GM12872 (cell line): ENCODE data around the gene MIPEP.

Source experiments
- CTCF ChIP-seq: IDR thresholded peaks from 3 replicates; pipeline ENCODE4 v1.5.1; 2011; ENCODE audit warnings: low read depth, mild to moderate bottlenecking, low read length, moderate library complexity; ENCODE audit not compliant: insufficient read depth

Gene MIPEP

GRCh38 chr13:23824371-23824770, 64.8 kb downstream of the MIPEP start:
- no peak for TF ChIP-seq CTCF

DNA sequence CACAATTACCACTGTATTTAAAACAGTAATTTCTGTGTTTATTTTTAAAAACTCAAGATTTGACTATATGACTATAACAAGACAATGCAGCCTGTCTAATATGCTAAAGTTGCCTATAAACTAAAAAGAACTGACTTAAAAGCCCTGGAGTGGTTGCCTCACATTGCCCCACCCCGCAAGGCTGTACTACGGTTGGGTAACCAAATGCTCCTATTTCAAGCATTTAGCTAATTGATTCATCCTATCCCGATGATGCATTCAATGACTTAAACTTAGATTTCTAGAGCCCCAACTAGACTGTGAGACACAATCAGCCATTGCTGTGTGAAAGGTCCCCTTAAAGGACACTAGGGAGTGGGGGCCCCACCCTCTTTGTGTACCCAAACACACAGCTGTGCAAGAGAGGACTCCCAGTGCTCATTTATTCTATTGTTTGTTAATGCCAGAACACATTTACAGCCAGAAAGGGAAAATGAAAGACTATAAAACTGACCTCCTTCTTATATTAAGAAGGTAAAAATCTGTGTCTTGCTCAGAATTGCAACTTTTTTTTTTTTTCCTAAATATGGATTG, 66.9 kb downstream of the MIPEP start:
- TF ChIP-seq CTCF: no peak

DNA sequence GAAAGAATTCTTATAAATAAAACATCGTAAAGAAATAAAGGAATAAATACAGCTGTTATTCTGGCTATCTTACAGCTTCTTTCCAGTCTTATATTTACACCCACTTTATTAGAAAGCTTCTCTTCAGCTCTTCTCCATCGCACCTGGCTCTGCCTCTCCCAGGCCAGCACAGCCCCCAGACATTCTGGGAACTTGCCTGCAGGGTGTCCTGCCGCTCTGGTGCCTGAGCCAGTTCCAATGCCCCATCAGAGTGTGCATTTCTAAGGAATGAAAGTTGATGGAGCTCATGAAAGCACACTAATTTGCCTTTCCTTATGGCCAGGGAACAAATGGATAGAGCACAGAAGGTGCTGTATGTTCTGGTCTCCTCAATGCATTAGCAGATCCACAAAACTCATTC, 68.7 kb downstream of the MIPEP start:
- TF ChIP-seq CTCF: no peak

DNA sequence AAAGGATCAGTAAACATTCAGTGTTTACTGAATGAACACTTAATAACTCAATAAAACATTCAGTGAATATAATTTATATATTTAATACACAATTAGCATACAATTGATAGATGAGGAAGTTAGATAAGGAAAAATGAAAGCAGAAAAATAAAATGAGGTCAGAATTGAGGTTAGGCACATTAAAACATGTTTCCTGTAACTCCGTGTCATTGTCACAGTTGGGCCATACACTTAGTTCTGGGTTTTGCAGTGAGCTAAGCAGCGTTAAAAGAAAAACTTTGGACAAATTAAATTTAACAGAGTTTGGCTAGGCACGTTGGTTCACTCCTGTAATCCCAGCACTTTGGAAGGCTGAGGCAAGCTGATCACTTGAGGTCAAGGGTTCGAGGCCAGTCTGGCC, 71.4 kb downstream of the MIPEP start:
- TF ChIP-seq CTCF: no peak

GRCh38 chr13:23817136-23817535, 72.1 kb downstream of the MIPEP start:
- no peak for TF ChIP-seq CTCF

- no peak for TF ChIP-seq CTCF
Measured at GRCh38 chr13:23813635-23814034, 75.6 kb downstream of the MIPEP start.

- TF ChIP-seq CTCF: no peak
Measured at GRCh38 chr13:23811366-23812062, 77.7 kb downstream of the MIPEP start.
